ENCODE results near the gene NFATC2.

- TF ChIP-seq, protein P1, sequence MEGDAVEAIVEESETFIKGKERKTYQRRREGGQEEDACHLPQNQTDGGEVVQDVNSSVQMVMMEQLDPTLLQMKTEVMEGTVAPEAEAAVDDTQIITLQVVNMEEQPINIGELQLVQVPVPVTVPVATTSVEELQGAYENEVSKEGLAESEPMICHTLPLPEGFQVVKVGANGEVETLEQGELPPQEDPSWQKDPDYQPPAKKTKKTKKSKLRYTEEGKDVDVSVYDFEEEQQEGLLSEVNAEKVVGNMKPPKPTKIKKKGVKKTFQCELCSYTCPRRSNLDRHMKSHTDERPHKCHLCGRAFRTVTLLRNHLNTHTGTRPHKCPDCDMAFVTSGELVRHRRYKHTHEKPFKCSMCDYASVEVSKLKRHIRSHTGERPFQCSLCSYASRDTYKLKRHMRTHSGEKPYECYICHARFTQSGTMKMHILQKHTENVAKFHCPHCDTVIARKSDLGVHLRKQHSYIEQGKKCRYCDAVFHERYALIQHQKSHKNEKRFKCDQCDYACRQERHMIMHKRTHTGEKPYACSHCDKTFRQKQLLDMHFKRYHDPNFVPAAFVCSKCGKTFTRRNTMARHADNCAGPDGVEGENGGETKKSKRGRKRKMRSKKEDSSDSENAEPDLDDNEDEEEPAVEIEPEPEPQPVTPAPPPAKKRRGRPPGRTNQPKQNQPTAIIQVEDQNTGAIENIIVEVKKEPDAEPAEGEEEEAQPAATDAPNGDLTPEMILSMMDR (IDR thresholded peaks at IDR 0.05): no peak
- no peak for TF ChIP-seq POLR2A (IDR thresholded peaks at IDR 0.05)
Observed at GRCh38 chr20:51490635-51491034, 51.9 kb downstream of the NFATC2 start.
